Mesendoderm (in vitro differentiated cells): ENCODE results near the gene UBL4A.
A peak's percentile ranks its signal among the peaks of the same experiment; 100 is the strongest.

Experiments
- DNase-seq: peaks from one replicate; pipeline ENCODE4 v3.0.0; 2013
- H2AK5ac ChIP-seq: 2 replicates; pipeline ENCODE4 v1.6.1; 2013; ENCODE audit warnings: low read length, inconsistent platforms
- H2BK120ac ChIP-seq: 2 replicates; pipeline ENCODE4 v1.6.1; 2013; ENCODE audit warnings: low read depth, mild to moderate bottlenecking, low read length, moderate library complexity, mixed read lengths
- H2BK15ac ChIP-seq: replicated peaks from 2 replicates; pipeline ENCODE4 v1.6.1; 2013; ENCODE audit warnings: low read depth, mild to moderate bottlenecking, moderate library complexity
- H2BK5ac ChIP-seq: 2 replicates; pipeline ENCODE4 v1.6.1; 2013; ENCODE audit warnings: low read length, inconsistent platforms
- H3K18ac ChIP-seq: 2 replicates; pipeline ENCODE4 v1.6.1; 2013; ENCODE audit warnings: mild to moderate bottlenecking, low read length, mixed read lengths
- H3K23ac ChIP-seq: one replicate; pipeline ENCODE4 v1.6.1; 2013; ENCODE audit warnings: low read length
- H3K27ac ChIP-seq: 2 replicates; pipeline ENCODE4 v1.5.1; 2013; ENCODE audit warnings: low read depth, mild to moderate bottlenecking, inconsistent platforms, low read length, moderate library complexity
- H3K27me3 ChIP-seq: 2 replicates; pipeline ENCODE4 v1.6.1; 2013; ENCODE audit warnings: low read length, control low read depth, mild to moderate bottlenecking, inconsistent platforms; ENCODE audit not compliant: insufficient read depth, poor library complexity
- H3K36me3 ChIP-seq: 2 replicates; pipeline ENCODE4 v1.6.1; 2013; ENCODE audit warnings: low read length, inconsistent platforms; ENCODE audit not compliant: control insufficient read depth, insufficient read depth
- H3K4ac ChIP-seq: one replicate; pipeline ENCODE4 v1.6.1; 2013; ENCODE audit warnings: low read depth, mild to moderate bottlenecking, low read length, moderate library complexity
- H3K4me1 ChIP-seq: 2 replicates; pipeline ENCODE4 v1.6.1; 2013; ENCODE audit warnings: low read depth, low read length, inconsistent platforms; ENCODE audit not compliant: control insufficient read depth
- H3K4me2 ChIP-seq: 2 replicates; pipeline ENCODE4 v1.6.1; 2013; ENCODE audit warnings: low read length
- H3K4me3 ChIP-seq: 2 replicates; pipeline ENCODE4 v1.5.1; 2013; ENCODE audit warnings: mild to moderate bottlenecking, low read length
- H3K56ac ChIP-seq: one replicate; pipeline ENCODE4 v1.6.1; 2013; ENCODE audit warnings: low read length
- H3K79me1 ChIP-seq: 2 replicates; pipeline ENCODE4 v1.6.1; 2013; ENCODE audit warnings: low read length, inconsistent platforms
- H3K79me2 ChIP-seq: 2 replicates; pipeline ENCODE4 v1.6.1; 2013; ENCODE audit warnings: mild to moderate bottlenecking, low read length; ENCODE audit not compliant: control insufficient read depth, insufficient read depth
- H3K9ac ChIP-seq: 2 replicates; pipeline ENCODE4 v1.6.1; 2013; ENCODE audit warnings: low read length, inconsistent platforms
- H4K5ac ChIP-seq: one replicate; pipeline ENCODE4 v1.6.1; 2013; ENCODE audit warnings: low read length
- H4K8ac ChIP-seq: one replicate; pipeline ENCODE4 v1.6.1; 2013; ENCODE audit warnings: low read depth, mild to moderate bottlenecking, control low read depth, low read length, moderate library complexity
- WGBS: extraction: QIAGEN DNeasy Blood & Tissue Kit; methylation state at CpG from one replicate; pipeline ENCODE4 v1.1.7; 2013; ENCODE audit warnings: low lambda C conversion rate, missing lambda C conversion rate; ENCODE audit not compliant: insufficient coverage; ENCODE audit errors: extremely low coverage; 5-methylcytosine and 5-hydroxymethylcytosine counted together

Gene UBL4A

DNA sequence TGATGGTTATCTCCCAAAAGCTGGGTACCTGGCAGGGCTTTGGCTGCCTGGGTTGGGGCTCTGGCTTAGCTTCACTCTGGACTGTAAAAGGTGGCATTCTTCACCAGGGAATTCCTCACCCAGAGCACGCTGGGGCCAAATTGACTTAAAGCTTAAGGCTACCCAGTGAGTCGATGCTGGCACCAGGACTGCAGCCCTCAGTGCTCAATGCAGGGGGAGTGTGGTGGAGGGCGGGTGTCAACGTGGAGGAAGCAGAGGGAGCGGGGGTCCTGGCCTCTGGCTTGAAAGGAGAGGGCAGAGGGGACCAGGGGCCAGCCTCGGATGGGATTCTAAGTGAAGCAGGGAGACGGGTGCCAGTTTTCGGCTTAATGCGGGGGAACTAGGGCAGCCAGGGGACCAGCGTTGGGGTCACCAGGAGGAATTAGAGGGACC lies 42.9 kb downstream of the UBL4A start:
- H3K4me3 ChIP-seq = no peak overlapping the region
- no peak overlapping the region for H2AK5ac ChIP-seq
- no peak overlapping the region for H2BK15ac ChIP-seq
- H2BK5ac ChIP-seq = no peak overlapping the region
- no peak overlapping the region for H3K4ac ChIP-seq
- no peak overlapping the region for H3K23ac ChIP-seq
- no peak overlapping the region for H2BK120ac ChIP-seq
- H3K4me1 ChIP-seq = no peaks in the 10 kb centered on the region
- H4K8ac ChIP-seq = no peak overlapping the region
- peak overlapping the region; percentile 22 for H3K4me2 ChIP-seq
- H3K79me2 ChIP-seq = peaks cover 7% of the 10 kb centered on the region
- H3K36me3 ChIP-seq = peaks cover 2% of the 10 kb centered on the region
- no peak overlapping the region for H3K27ac ChIP-seq
- H3K9ac ChIP-seq = peak overlapping the region; percentile 59
- no CpG with 5 or more reads among the region's 10 CpGs for WGBS
- H3K79me1 ChIP-seq = peaks cover 2% of the 10 kb centered on the region
- H3K18ac ChIP-seq = no peak overlapping the region
- H3K27me3 ChIP-seq = no peaks in the 10 kb centered on the region
- H4K5ac ChIP-seq = no peak overlapping the region
- DNase-seq = peak; percentile 35
- peak overlapping the region; percentile 79 for H3K56ac ChIP-seq

DNA sequence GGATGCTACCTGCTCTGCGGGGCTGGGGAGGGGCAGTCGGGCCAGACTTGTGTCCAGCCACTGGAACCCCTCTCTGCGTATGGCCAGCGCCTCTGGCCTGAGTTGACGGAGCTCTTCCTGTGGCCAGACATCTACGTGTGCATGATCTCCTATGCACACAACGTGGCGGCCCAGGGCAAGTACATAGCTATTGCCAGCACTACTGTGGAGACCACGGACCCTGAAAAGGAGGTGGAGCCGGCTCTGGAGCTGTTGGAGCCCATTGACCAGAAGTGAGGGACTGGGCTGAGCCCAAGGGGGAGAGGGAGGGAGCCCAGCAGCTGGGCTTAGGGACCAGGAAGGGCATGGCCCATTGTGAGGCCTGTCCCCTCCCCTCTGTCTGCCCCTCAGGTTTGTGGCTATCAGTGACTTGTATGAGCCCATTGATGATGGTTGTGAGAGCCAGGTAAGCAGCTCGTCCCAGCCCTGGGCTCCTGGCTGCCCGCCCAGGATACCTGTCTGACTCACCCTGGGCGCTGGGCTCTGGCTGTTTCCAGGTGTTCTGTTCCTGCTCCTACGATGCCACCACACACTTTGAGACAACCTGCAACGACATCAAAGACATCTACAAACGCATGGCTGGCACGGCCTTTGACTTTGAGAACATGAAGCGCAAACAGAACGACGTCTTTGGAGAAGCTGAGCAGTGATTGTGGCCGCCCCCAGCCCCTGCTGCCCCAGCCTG lies 44.3 kb downstream of the UBL4A start:
- Histone ChIP-seq H3K4me2 (no peak overlapping the region), H3K4me3 (no peak overlapping the region), H2BK15ac (no peak overlapping the region), H2BK120ac (no peak overlapping the region), H3K9ac (no peak overlapping the region), H4K8ac (no peak overlapping the region), H3K79me1 (peaks cover 5% of the 10 kb centered on the region), H2AK5ac (no peak overlapping the region), H3K4me1 (no peaks in the 10 kb centered on the region), H3K27me3 (no peaks in the 10 kb centered on the region), H3K27ac (no peak overlapping the region), H2BK5ac (no peak overlapping the region), H3K18ac (no peak overlapping the region), H3K36me3 (peaks cover 2% of the 10 kb centered on the region), H3K79me2 (peaks cover 17% of the 10 kb centered on the region), H3K23ac (no peak overlapping the region), H3K56ac (no peak overlapping the region), H3K4ac (no peak overlapping the region), H4K5ac (no peak overlapping the region)
- DNase-seq = no peak
- WGBS = no CpG with 5 or more reads among the region's 21 CpGs

DNA sequence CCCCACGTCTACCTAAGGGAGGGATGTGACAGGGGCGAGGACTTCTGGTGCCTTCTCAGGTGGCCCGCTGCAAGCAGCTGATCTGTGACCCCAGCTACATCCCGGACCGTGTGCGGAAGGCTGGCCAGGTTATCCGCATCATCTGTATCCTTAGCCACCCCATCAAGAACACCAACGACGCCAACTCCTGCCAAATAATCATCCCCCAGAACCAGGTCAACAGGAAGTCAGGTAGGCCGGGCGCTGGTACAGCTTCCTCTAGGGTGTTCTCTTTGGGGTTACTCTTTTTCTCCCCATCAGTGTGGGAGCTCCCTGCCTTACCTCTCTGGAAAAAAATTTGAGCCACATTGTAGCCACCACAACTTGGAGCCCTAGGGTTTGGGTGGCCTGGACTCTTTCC lies 44.9 kb downstream of the UBL4A start:
- H2BK5ac ChIP-seq = no peak overlapping the region
- H3K27me3 ChIP-seq = no peaks in the 10 kb centered on the region
- H3K79me1 ChIP-seq = peaks cover 5% of the 10 kb centered on the region
- H3K4ac ChIP-seq = no peak overlapping the region
- H3K79me2 ChIP-seq = peaks cover 17% of the 10 kb centered on the region
- no peak overlapping the region for H4K5ac ChIP-seq
- DNase-seq = no peak
- H3K23ac ChIP-seq = no peak overlapping the region
- no peak overlapping the region for H2BK15ac ChIP-seq
- no peak overlapping the region for H3K56ac ChIP-seq
- WGBS = no CpG with 5 or more reads among the region's 11 CpGs
- H2AK5ac ChIP-seq = no peak overlapping the region
- no peak overlapping the region for H3K27ac ChIP-seq
- no peak overlapping the region for H3K9ac ChIP-seq
- H3K36me3 ChIP-seq = peaks cover 2% of the 10 kb centered on the region
- H3K18ac ChIP-seq = no peak overlapping the region
- no peak overlapping the region for H2BK120ac ChIP-seq
- H3K4me2 ChIP-seq = no peak overlapping the region
- no peak overlapping the region for H4K8ac ChIP-seq
- H3K4me3 ChIP-seq = no peak overlapping the region
- H3K4me1 ChIP-seq = no peaks in the 10 kb centered on the region

DNA sequence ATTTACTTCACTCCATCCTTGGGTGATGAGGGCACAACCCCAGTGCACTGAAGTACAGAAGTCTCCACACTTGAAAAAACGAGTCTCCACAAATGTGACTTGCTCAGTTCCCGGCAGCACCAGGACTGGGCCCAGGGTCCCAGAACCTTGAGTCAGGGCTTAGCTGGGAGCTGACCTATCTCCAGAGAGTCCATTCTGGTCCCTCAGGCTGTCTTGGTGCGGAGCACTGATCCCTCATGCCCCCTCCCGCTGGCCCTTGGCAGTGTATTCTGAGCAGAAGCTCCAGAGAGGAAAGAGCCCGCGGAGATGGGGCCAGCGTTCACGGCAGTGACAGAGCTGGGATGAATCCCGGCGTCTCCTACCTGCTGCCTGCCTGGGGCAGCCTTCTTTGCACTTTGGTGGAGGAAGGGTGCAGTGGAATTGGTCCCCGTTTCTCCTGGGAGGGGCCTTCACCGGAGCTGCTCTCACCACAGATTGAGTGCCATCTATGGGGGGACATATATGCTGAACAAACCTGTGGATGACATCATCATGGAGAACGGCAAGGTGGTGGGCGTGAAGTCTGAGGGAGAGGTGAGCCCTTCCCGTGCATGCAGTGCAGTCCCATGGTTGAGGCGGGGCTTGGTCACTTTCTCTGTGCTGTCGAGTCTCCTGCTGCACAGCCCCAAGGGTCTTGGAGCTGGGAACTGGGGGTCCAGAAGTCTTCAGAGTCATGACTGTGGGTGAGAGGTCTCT lies 45.6 kb downstream of the UBL4A start:
- H2BK5ac ChIP-seq = no peak overlapping the region
- no peak for DNase-seq
- H2AK5ac ChIP-seq = no peak overlapping the region
- H4K8ac ChIP-seq = no peak overlapping the region
- no peak overlapping the region for H4K5ac ChIP-seq
- no peak overlapping the region for H3K27ac ChIP-seq
- H3K4me1 ChIP-seq = no peaks in the 10 kb centered on the region
- H2BK120ac ChIP-seq = no peak overlapping the region
- H3K79me2 ChIP-seq = peaks cover 17% of the 10 kb centered on the region
- H3K18ac ChIP-seq = no peak overlapping the region
- no peak overlapping the region for H3K9ac ChIP-seq
- no peak overlapping the region for H3K4me2 ChIP-seq
- H3K23ac ChIP-seq = no peak overlapping the region
- H2BK15ac ChIP-seq = no peak overlapping the region
- H3K4ac ChIP-seq = no peak overlapping the region
- no peak overlapping the region for H3K4me3 ChIP-seq
- H3K27me3 ChIP-seq = no peaks in the 10 kb centered on the region
- H3K36me3 ChIP-seq = peaks cover 2% of the 10 kb centered on the region
- H3K79me1 ChIP-seq = peaks cover 5% of the 10 kb centered on the region
- WGBS = no CpG with 5 or more reads among the region's 17 CpGs
- H3K56ac ChIP-seq = no peak overlapping the region

DNA sequence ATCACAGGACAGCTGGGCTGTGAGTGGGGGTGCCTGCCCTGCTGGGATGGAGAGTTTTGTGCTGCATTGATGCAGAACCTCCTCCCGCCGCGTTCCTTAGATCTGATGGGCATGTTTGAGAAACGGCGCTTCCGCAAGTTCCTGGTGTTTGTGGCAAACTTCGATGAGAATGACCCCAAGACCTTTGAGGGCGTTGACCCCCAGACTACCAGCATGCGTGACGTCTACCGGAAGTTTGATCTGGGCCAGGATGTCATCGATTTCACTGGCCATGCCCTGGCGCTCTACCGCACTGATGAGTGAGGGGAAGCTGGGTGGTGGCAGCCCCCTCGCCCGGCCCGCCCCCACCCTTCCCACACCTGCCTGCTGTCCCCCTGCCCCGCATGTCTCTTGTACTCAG lies 46.6 kb downstream of the UBL4A start:
- Histone ChIP-seq H3K27ac (no peak overlapping the region), H3K9ac (no peak overlapping the region), H3K79me2 (peaks cover 17% of the 10 kb centered on the region)

More for the DNA sequence above, 46.6 kb downstream of the UBL4A start:
- Histone ChIP-seq H3K36me3 (peaks cover 2% of the 10 kb centered on the region), H3K18ac (no peak overlapping the region), H3K4ac (no peak overlapping the region), H3K79me1 (peaks cover 5% of the 10 kb centered on the region), H4K5ac (no peak overlapping the region), H4K8ac (no peak overlapping the region), H3K23ac (no peak overlapping the region), H2BK120ac (no peak overlapping the region), H3K4me2 (no peak overlapping the region), H2AK5ac (no peak overlapping the region), H3K4me3 (no peak overlapping the region), H2BK5ac (no peak overlapping the region), H3K56ac (no peak overlapping the region), H3K4me1 (no peaks in the 10 kb centered on the region), H2BK15ac (no peak overlapping the region), H3K27me3 (no peaks in the 10 kb centered on the region)
- no CpG with 5 or more reads among the region's 18 CpGs for WGBS
- DNase-seq = no peak
